Stomach (tissue), 4 donors: ENCODE data around the gene FAM20C.

ENCODE experiments used
- POLR2AphosphoS5 ChIP-seq, 3 donors: sonication (generic); formaldehyde crosslinking; IDR thresholded peaks; one replicate each; pipeline ENCODE4 v1.6.1; 2016; ENCODE audit warnings: antibody characterized with exemption in 3 of 3
- TF ChIP-seq, protein P1 (sequence below), 7 experiments: fragments of 450-650 bp in 4 of 7; fragments of 200-600 bp in 3 of 7; sonication (generic) in 3 of 7; IDR thresholded peaks; one replicate each; pipeline ENCODE4 v1.5.1; 2016 to 2019; ENCODE audit warnings: antibody characterized with exemption in 7 of 7, control low read depth in 2 of 7, mild to moderate bottlenecking in 1 of 7

DNA sequence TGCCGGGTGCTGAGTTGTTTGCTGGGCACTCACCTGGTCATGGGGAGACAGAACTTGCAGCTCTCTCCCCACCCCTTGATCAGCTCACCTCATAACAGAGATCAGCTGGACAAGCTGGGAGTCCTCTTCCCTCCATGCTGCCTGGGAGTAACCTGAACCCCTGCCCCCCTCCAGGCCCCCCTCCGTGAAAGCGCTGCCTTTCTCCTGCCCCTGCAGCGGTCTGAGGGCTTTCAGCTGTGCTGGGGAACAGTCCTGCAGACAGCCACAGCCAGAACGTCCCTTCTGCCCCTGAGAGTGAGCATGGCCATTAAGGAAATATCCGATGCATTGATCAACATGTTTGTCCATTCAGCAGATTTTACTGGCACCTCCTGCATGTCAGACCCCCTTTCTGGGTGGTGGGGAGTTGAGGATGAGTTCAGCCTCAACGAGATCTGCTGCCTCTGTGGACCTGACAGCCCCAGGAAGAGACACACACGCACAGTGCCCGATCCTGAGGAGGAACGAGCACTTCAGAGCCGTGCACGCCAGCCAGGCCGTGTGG lies 4.5 kb downstream of the FAM20C start:
- TF ChIP-seq, protein P1, sequence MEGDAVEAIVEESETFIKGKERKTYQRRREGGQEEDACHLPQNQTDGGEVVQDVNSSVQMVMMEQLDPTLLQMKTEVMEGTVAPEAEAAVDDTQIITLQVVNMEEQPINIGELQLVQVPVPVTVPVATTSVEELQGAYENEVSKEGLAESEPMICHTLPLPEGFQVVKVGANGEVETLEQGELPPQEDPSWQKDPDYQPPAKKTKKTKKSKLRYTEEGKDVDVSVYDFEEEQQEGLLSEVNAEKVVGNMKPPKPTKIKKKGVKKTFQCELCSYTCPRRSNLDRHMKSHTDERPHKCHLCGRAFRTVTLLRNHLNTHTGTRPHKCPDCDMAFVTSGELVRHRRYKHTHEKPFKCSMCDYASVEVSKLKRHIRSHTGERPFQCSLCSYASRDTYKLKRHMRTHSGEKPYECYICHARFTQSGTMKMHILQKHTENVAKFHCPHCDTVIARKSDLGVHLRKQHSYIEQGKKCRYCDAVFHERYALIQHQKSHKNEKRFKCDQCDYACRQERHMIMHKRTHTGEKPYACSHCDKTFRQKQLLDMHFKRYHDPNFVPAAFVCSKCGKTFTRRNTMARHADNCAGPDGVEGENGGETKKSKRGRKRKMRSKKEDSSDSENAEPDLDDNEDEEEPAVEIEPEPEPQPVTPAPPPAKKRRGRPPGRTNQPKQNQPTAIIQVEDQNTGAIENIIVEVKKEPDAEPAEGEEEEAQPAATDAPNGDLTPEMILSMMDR (IDR thresholded peaks at IDR 0.05): no peak
- TF ChIP-seq POLR2AphosphoS5 (IDR thresholded peaks at IDR 0.05): no peak
